Gastroesophageal sphincter (tissue), 4 donors: Measurements from ENCODE around the gene MAML2. TPM values are rescaled to one million over a fixed set of nuclear protein-coding genes. Genes with fewer than 3 reads are reported as not detected.
A peak's percentile ranks its signal among the peaks of the same experiment; 100 is the strongest.

ENCODE experiments used
- ATAC-seq: fragments of 150-250 bp; one replicate; pipeline ENCODE4 v1.9.1; 2016; ENCODE audit warnings: mild to moderate bottlenecking, moderate library complexity
- H3K27ac ChIP-seq, 4 donors: fragments of 200-600 bp; sonication (generic) in 3 of 4; 1 replicate in 3 of 4; 2 replicates in 1 of 4; pipeline ENCODE4 v1.5.1; 2016 to 2019
- H3K27me3 ChIP-seq: fragments of 200-600 bp; sonication (generic); one replicate; pipeline ENCODE4 v1.5.1; 2019
- H3K36me3 ChIP-seq, 2 donors: fragments of 200-600 bp; sonication (generic); one replicate each; pipeline ENCODE4 v1.5.1; 2019; ENCODE audit warnings: control low read depth in 1 of 2
- H3K4me1 ChIP-seq, 3 donors: fragments of 200-600 bp; sonication (generic); 1 replicate in 2 of 3; 2 replicates in 1 of 3; pipeline ENCODE4 v1.5.1; 2016 to 2019; ENCODE audit warnings: control low read depth in 2 of 3
- H3K4me3 ChIP-seq, 2 donors: fragments of 200-600 bp; sonication (generic); one replicate each; pipeline ENCODE4 v1.5.1; 2019; ENCODE audit warnings: mild to moderate bottlenecking in 1 of 2, moderate library complexity in 1 of 2
- H3K9me3 ChIP-seq, 3 donors: fragments of 200-600 bp; sonication (generic); one replicate each; pipeline ENCODE4 v1.5.1; 2017 to 2019; ENCODE audit warnings: control low read depth in 2 of 3
- CTCF ChIP-seq, 4 experiments: fragments of 200-600 bp in 2 of 4; fragments of 450-650 bp in 2 of 4; sonication (generic) in 1 of 4; IDR thresholded peaks; one replicate each; pipeline ENCODE4 v1.5.1; 2017 to 2019; ENCODE audit warnings: antibody characterized with exemption in 4 of 4, mild to moderate bottlenecking in 2 of 4, moderate library complexity in 2 of 4
- EP300 ChIP-seq: sonication (generic); formaldehyde crosslinking; IDR thresholded peaks from one replicate; pipeline ENCODE4 v1.6.1; 2017; ENCODE audit warnings: antibody characterized with exemption, mild to moderate bottlenecking
- POLR2A ChIP-seq, 2 donors: fragments of 450-650 bp; IDR thresholded peaks; one replicate each; pipeline ENCODE4 v1.6.1; 2017; ENCODE audit warnings: antibody characterized with exemption in 2 of 2, mild to moderate bottlenecking in 2 of 2, moderate library complexity in 1 of 2
- POLR2AphosphoS5 ChIP-seq: sonication (generic); formaldehyde crosslinking; IDR thresholded peaks from one replicate; pipeline ENCODE4 v1.6.1; 2017; ENCODE audit warnings: antibody characterized with exemption
- WGBS, 2 donors: methylation state at CpG; one replicate each; pipeline ENCODE4 v1.1.5; 2018; ENCODE audit warnings: low coverage in 1 of 2; 5-methylcytosine and 5-hydroxymethylcytosine counted together
- total RNA-seq, 4 donors: library from RNA; depleted of rRNA; stranded (reverse); fragments of >200 nt; gene quantifications; one replicate each; pipeline ENCODE4 v1.1.0, GENCODE V29; 2016

The MAML2 gene
- total RNA-seq, 4 donors from 2014 or later: 15.8 to 31.8 (median 23.7) TPM

DNA sequence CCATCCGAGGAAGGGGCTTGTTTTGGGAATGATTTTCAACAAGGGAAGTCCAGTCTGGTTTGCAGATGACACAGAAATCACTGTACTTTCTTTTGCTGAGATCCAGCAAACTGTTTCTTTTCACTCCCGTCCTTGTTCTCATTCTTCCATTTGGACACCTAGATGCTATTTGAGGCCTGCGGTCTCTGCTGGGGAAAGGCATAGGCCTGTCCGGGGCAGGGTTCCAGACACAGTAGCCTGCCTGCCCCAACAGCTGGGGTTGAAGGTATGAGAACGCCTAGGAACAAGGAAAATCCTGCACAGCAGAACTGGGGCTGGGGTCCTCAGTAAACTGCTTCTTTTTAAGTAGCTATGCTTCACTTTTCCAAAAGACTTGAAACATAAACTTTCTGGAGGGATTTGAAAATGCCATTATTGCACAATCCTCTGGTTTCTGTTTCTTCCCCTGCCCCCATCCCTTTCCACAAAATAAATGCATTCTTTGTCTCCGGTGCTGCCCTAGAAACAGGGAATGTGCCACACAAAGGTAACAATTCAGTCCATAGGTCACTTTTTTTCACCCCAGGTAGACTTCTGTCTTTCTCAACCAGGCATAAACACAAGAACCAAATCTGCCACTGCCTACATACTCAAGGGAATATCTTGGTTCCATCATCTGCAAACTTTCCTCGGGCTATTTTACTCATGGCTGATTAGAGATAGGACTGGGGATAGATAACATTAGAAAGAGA lies 244.3 kb downstream of the MAML2 start:
- Histone ChIP-seq H3K9me3 (no peaks in the 10 kb centered on the region), H3K4me1 (peaks cover 2 to 38% (median 12%) of the 10 kb centered on the region in 3 donors), H3K4me3 (no peak overlapping the region), H3K36me3 (no peaks in the 10 kb centered on the region), H3K27me3 (no peaks in the 10 kb centered on the region), H3K27ac (peak overlapping the region in 3 of 4 donors; percentile 16 to 68 (median 60))
- no peak for ATAC-seq
- TF ChIP-seq CTCF (IDR thresholded peaks at IDR 0.05) (no peak), POLR2AphosphoS5 (no peak), EP300 (no peak), POLR2A (IDR thresholded peaks at IDR 0.05) (no peak)
- WGBS, 2 donors: 37 to 45% methylated on average over 3 to 6 of the region's 7 CpGs

- no peaks in the 10 kb centered on the region for H3K9me3 ChIP-seq
- no peaks in the 10 kb centered on the region for H3K27me3 ChIP-seq
- 74 to 83% methylated on average over 3 of the region's 4 CpGs for WGBS, 2 donors
- no peak for ATAC-seq
- no peak for TF ChIP-seq CTCF (IDR thresholded peaks at IDR 0.05)
- no peak for TF ChIP-seq POLR2A (IDR thresholded peaks at IDR 0.05)
- no peak for TF ChIP-seq POLR2AphosphoS5
- no peak for TF ChIP-seq EP300
- peaks cover 0 to 3% of the 10 kb centered on the region in 2 donors for H3K36me3 ChIP-seq
- H3K4me3 ChIP-seq: no peak overlapping the region
- H3K4me1 ChIP-seq: peaks cover 2 to 35% (median 12%) of the 10 kb centered on the region in 3 donors
- H3K27ac ChIP-seq: peak overlapping the region in 3 of 4 donors; percentile 16 to 68 (median 60)
These were observed 245.1 kb downstream of the MAML2 start for GRCh38 chr11:96097844-96098421.

DNA sequence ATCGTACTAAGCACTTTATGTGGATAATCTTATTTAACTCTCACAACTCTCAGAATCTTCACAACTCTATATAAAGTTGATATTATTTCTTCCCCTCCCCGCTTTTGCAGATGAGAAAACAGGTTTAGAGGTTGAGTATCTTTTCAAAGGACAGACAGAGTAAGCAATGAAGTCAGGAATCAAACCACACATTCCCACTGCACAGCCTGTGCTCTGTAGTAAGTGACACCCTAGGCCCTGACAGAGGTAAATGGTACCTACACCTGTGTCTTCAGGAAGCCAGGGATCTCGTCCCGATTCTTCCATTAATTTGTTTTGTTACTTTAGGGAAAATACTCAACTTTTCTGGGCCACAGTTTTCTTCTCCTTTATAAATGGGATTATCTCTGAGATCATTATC lies 246.6 kb downstream of the MAML2 start:
- H3K9me3 ChIP-seq: no peaks in the 10 kb centered on the region
- 74 to 86% methylated on average over 4 of the region's 4 CpGs for WGBS, 2 donors
- no peaks in the 10 kb centered on the region for H3K27me3 ChIP-seq
- H3K27ac ChIP-seq: no peak overlapping the region
- ATAC-seq: no peak
- H3K36me3 ChIP-seq: peaks cover 0 to 19% of the 10 kb centered on the region in 2 donors
- no peak overlapping the region for H3K4me3 ChIP-seq
- TF ChIP-seq POLR2AphosphoS5 (no peak), POLR2A (IDR thresholded peaks at IDR 0.05) (no peak), CTCF (IDR thresholded peaks at IDR 0.05) (no peak), EP300 (no peak)
- H3K4me1 ChIP-seq: peaks cover 2 to 31% (median 12%) of the 10 kb centered on the region in 3 donors

GRCh38 chr11:96095884-96096303 lies 247.1 kb downstream of the MAML2 start:
- no peak for ATAC-seq
- H3K9me3 ChIP-seq: no peaks in the 10 kb centered on the region
- WGBS, 2 donors: 33 to 48% methylated on average over 1 to 2 of the region's 2 CpGs
- H3K4me1 ChIP-seq: peaks cover 2 to 34% (median 12%) of the 10 kb centered on the region in 3 donors
- TF ChIP-seq POLR2AphosphoS5: no peak
- no peak for TF ChIP-seq EP300
- no peak for TF ChIP-seq CTCF (IDR thresholded peaks at IDR 0.05)
- no peak overlapping the region for H3K27ac ChIP-seq
- no peak overlapping the region for H3K4me3 ChIP-seq
- peaks cover 0 to 22% of the 10 kb centered on the region in 2 donors for H3K36me3 ChIP-seq
- no peaks in the 10 kb centered on the region for H3K27me3 ChIP-seq

DNA sequence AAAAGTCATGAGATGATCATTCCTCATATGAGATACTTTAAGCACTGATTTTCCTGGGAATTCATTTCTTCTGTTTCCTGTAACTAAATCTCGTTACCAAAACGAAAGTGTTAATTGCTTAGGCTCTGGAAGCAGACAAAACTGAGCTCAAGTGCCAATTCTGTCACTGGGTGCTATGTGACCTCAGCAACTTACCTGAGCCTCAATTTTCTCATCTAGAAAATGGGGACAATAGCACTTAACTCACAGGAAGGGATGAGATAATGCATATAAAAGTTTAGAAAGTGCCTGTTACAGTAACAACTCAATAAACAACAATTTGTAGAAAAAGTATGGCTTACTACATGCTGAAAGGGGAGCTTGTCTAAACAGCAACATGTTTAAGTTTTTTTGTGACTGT lies 248.8 kb downstream of the MAML2 start:
- H3K4me1 ChIP-seq: peaks cover 6 to 41% (median 16%) of the 10 kb centered on the region in 3 donors
- peaks cover 0 to 22% of the 10 kb centered on the region in 2 donors for H3K36me3 ChIP-seq
- H3K27ac ChIP-seq: no peak overlapping the region
- H3K9me3 ChIP-seq: no peaks in the 10 kb centered on the region
- TF ChIP-seq CTCF (IDR thresholded peaks at IDR 0.05) (no peak), POLR2AphosphoS5 (no peak), EP300 (no peak), POLR2A (IDR thresholded peaks at IDR 0.05) (no peak)
- H3K4me3 ChIP-seq: no peak overlapping the region
- no peak for ATAC-seq
- 53 to 57% methylated on average over 2 of the region's 2 CpGs for WGBS, 2 donors
- no peaks in the 10 kb centered on the region for H3K27me3 ChIP-seq
